MM.1S (cell line): ENCODE results near the gene SCAI.

ENCODE experiments used
- DNase-seq: peaks from one replicate; pipeline ENCODE4 v3.0.0-alpha.2; 2015
- H2AFZ ChIP-seq: fragments of 300-600 bp; sonication (generic); 2 replicates; pipeline ENCODE4 v1.6.0; 2016; ENCODE audit warnings: antibody characterized with exemption, low read length
- H3F3A ChIP-seq: fragments of 300-600 bp; sonication (generic); 2 replicates; pipeline ENCODE4 v1.6.1; 2016; ENCODE audit warnings: mild to moderate bottlenecking, antibody characterized with exemption, low read length, moderate library complexity, mixed read lengths; ENCODE audit not compliant: insufficient read depth
- H3K27ac ChIP-seq: fragments of 300-600 bp; sonication (generic); 2 replicates; pipeline ENCODE4 v1.5.1; 2016; ENCODE audit warnings: mild to moderate bottlenecking, low read length
- H3K27me3 ChIP-seq: fragments of 300-600 bp; sonication (generic); replicated peaks from 2 replicates; pipeline ENCODE4 v1.6.0; 2016; ENCODE audit warnings: low read length; ENCODE audit not compliant: insufficient read depth
- H3K36me3 ChIP-seq: fragments of 300-600 bp; sonication (generic); replicated peaks from 2 replicates; pipeline ENCODE4 v1.6.1; 2016; ENCODE audit warnings: mild to moderate bottlenecking, low read length, mixed read lengths; ENCODE audit not compliant: insufficient read depth
- H3K4me1 ChIP-seq: fragments of 300-600 bp; sonication (generic); 2 replicates; pipeline ENCODE4 v1.6.1; 2016; ENCODE audit warnings: low read length, mixed read lengths
- H3K4me2 ChIP-seq: fragments of 300-600 bp; sonication (generic); 2 replicates; pipeline ENCODE4 v1.6.0; 2016; ENCODE audit warnings: low read depth, low read length
- H3K4me3 ChIP-seq: fragments of 300-600 bp; sonication (generic); 2 replicates; pipeline ENCODE4 v1.5.1; 2016; ENCODE audit warnings: low read length, mixed read lengths
- H3K79me2 ChIP-seq: fragments of 300-600 bp; sonication (generic); 2 replicates; pipeline ENCODE4 v1.6.1; 2016; ENCODE audit warnings: mixed run types, low read length, mixed read lengths
- H3K9ac ChIP-seq: fragments of 300-600 bp; sonication (generic); 2 replicates; pipeline ENCODE4 v1.6.1; 2016; ENCODE audit warnings: low read length, mixed read lengths
- H3K9me2 ChIP-seq: fragments of 300-600 bp; sonication (generic); replicated peaks from 2 replicates; pipeline ENCODE4 v1.6.1; 2016; ENCODE audit warnings: mild to moderate bottlenecking, low read length, mixed read lengths; ENCODE audit not compliant: insufficient read depth
- H3K9me3 ChIP-seq: fragments of 300-600 bp; sonication (generic); replicated peaks from 2 replicates; pipeline ENCODE4 v1.6.1; 2016; ENCODE audit warnings: mild to moderate bottlenecking, low read length, mixed read lengths; ENCODE audit not compliant: insufficient read depth
- H4K20me1 ChIP-seq: fragments of 300-600 bp; sonication (generic); 2 replicates; pipeline ENCODE4 v1.6.1; 2016; ENCODE audit warnings: mild to moderate bottlenecking, low read length, moderate library complexity, mixed read lengths; ENCODE audit not compliant: insufficient read depth
- CTCF ChIP-seq: fragments of 300-600 bp; sonication (generic); IDR thresholded peaks from 2 replicates; pipeline ENCODE4 v1.5.1; 2016; ENCODE audit warnings: antibody characterized with exemption, low read length, mixed read lengths
- EZH2 ChIP-seq: fragments of 300-600 bp; sonication (generic); optimal IDR thresholded peaks from 2 replicates; pipeline ENCODE3; 2017; ENCODE audit warnings: low read depth, mild to moderate bottlenecking, antibody characterized with exemption, low read length, mixed read lengths
- EZH2phosphoT487 ChIP-seq: fragments of 300-600 bp; sonication (generic); IDR thresholded peaks from 2 replicates; pipeline ENCODE4 v1.6.1; 2018; ENCODE audit warnings: antibody characterized with exemption, low read length

Gene SCAI

GRCh38 chr9:125153712-125154367 is 10.5 kb upstream of the SCAI start:
- H3K27ac ChIP-seq: no peak overlapping the region

GRCh38 chr9:125151730-125152129 is 8.4 kb upstream of the SCAI start:
- peaks cover 4% of the 10 kb centered on the region; the same call in 1 of the 2 replicates for H3K36me3 ChIP-seq

More at GRCh38 chr9:125153712-125154367, 10.5 kb upstream of the SCAI start:
- Histone ChIP-seq H4K20me1 (no peaks in the 10 kb centered on the region), H3K4me2 (no peak overlapping the region), H3K27me3 (no peaks in the 10 kb centered on the region), H3K79me2 (no peaks in the 10 kb centered on the region), H3F3A (no peaks in the 10 kb centered on the region), H3K9ac (no peak overlapping the region), H3K4me3 (no peak overlapping the region), H2AFZ (no peak overlapping the region), H3K4me1 (no peaks in the 10 kb centered on the region), H3K36me3 (peaks cover 4% of the 10 kb centered on the region; the same call in 1 of the 2 replicates), H3K9me3 (no peaks in the 10 kb centered on the region), H3K9me2 (no peaks in the 10 kb centered on the region)
- TF ChIP-seq CTCF (no peak), EZH2 (no peak), EZH2phosphoT487 (no peak)
- no peak for DNase-seq

GRCh38 chr9:125150349-125151245 is 7.3 kb upstream of the SCAI start:
- H3K9me2 ChIP-seq: no peaks in the 10 kb centered on the region
- H3K79me2 ChIP-seq: no peaks in the 10 kb centered on the region
- no peaks in the 10 kb centered on the region for H3K27me3 ChIP-seq
- H3K36me3 ChIP-seq: peaks cover 4% of the 10 kb centered on the region; the same call in 1 of the 2 replicates
- H4K20me1 ChIP-seq: no peaks in the 10 kb centered on the region
- DNase-seq: no peak
- H3K27ac ChIP-seq: no peak overlapping the region
- no peak overlapping the region for H2AFZ ChIP-seq
- TF ChIP-seq CTCF (no peak), EZH2phosphoT487 (no peak), EZH2 (no peak)
- H3K4me1 ChIP-seq: peaks cover 21% of the 10 kb centered on the region
- no peak overlapping the region for H3K4me2 ChIP-seq
- no peak overlapping the region for H3K4me3 ChIP-seq
- H3F3A ChIP-seq: peaks cover 5% of the 10 kb centered on the region
- no peaks in the 10 kb centered on the region for H3K9me3 ChIP-seq
- H3K9ac ChIP-seq: no peak overlapping the region

More at GRCh38 chr9:125151730-125152129, 8.4 kb upstream of the SCAI start:
- Histone ChIP-seq H3K79me2 (no peaks in the 10 kb centered on the region), H3K4me1 (peaks cover 11% of the 10 kb centered on the region), H3K9me3 (no peaks in the 10 kb centered on the region), H3K9ac (no peak overlapping the region), H3K27ac (no peak overlapping the region), H2AFZ (no peak overlapping the region), H3K27me3 (no peaks in the 10 kb centered on the region), H3K4me2 (no peak overlapping the region), H3F3A (peaks cover 2% of the 10 kb centered on the region; the same call in 1 of the 2 replicates), H3K9me2 (no peaks in the 10 kb centered on the region), H3K4me3 (no peak overlapping the region), H4K20me1 (no peaks in the 10 kb centered on the region)
- no peak for DNase-seq
- TF ChIP-seq EZH2: no peak
- TF ChIP-seq CTCF: no peak
- TF ChIP-seq EZH2phosphoT487: no peak
